GM12878 (cell line): Measurements from ENCODE around the gene TSTD2.

ENCODE experiments used
- CREB1 ChIP-seq: IDR thresholded peaks from 2 replicates; pipeline ENCODE4 v1.6.1; 2012; ENCODE audit warnings: low read depth, mild to moderate bottlenecking, inconsistent platforms
- EP300 ChIP-seq, 2 experiments: fragments of 150-350 bp in 1 of 2; IDR thresholded peaks; 2 replicates each; pipeline ENCODE4 v1.6.1; 2011 to 2012; ENCODE audit warnings: low read depth in 2 of 2, low read length in 2 of 2, borderline replicate concordance in 1 of 2, improper control_type of control experiment in 1 of 2, inconsistent platforms in 1 of 2; ENCODE audit not compliant: control insufficient read depth in 1 of 2
- NRF1 ChIP-seq: conservative IDR thresholded peaks from 2 replicates; pipeline ENCODE4 v1.6.1; 2011; ENCODE audit warnings: mild to moderate bottlenecking, low read depth, low read length, improper control_type of control experiment
- RAD21 ChIP-seq: IDR thresholded peaks from 2 replicates; pipeline ENCODE4 v1.6.1; 2011; ENCODE audit warnings: mild to moderate bottlenecking, low read depth, low read length, moderate library complexity; ENCODE audit not compliant: insufficient read depth
- TF ChIP-seq, protein P1 (sequence below): fragments of 450-650 bp; IDR thresholded peaks from 2 replicates; pipeline ENCODE4 v1.6.1; 2017; ENCODE audit warnings: low read depth, mild to moderate bottlenecking, moderate library complexity
- TF ChIP-seq, protein P2 (sequence below), 3 experiments: IDR thresholded peaks in 2 of 3; conservative IDR thresholded peaks in 1 of 3; 2 replicates each; pipeline ENCODE4 v1.5.1; 2011; ENCODE audit warnings: low read depth in 3 of 3, low read length in 3 of 3, mild to moderate bottlenecking in 3 of 3, control low read depth in 2 of 3, moderate library complexity in 2 of 3, inconsistent platforms in 1 of 3, mixed read lengths in 1 of 3; ENCODE audit not compliant: control insufficient read depth in 2 of 3, insufficient read depth in 1 of 3; ENCODE audit errors: extremely low read depth in 1 of 3

DNA sequence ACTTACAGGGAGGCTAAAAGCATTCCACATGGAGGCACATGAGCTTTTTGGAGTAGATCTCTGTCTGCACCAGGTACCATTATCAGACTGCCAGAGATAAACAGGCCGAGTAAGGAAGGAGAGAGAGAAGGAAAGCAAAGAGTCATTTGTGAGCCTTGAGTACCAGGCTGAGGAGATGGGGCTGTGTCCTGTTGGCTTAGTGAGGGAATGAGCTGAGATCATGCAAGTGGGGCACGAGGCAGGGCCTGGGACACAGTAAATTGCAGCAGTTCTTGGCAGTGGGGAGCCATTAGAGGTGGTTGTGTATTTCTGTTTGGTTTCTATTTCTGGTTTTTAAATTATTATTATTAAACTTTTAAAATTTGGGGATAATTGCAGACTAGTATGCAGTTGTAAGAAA is 53.3 kb downstream of the TSTD2 start:
- TF ChIP-seq CREB1, result no peak
- no peak for TF ChIP-seq NRF1
- TF ChIP-seq, protein P1, sequence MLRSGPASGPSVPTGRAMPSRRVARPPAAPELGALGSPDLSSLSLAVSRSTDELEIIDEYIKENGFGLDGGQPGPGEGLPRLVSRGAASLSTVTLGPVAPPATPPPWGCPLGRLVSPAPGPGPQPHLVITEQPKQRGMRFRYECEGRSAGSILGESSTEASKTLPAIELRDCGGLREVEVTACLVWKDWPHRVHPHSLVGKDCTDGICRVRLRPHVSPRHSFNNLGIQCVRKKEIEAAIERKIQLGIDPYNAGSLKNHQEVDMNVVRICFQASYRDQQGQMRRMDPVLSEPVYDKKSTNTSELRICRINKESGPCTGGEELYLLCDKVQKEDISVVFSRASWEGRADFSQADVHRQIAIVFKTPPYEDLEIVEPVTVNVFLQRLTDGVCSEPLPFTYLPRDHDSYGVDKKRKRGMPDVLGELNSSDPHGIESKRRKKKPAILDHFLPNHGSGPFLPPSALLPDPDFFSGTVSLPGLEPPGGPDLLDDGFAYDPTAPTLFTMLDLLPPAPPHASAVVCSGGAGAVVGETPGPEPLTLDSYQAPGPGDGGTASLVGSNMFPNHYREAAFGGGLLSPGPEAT, result no peak
- TF ChIP-seq RAD21, result no peak
- TF ChIP-seq, protein P2, sequence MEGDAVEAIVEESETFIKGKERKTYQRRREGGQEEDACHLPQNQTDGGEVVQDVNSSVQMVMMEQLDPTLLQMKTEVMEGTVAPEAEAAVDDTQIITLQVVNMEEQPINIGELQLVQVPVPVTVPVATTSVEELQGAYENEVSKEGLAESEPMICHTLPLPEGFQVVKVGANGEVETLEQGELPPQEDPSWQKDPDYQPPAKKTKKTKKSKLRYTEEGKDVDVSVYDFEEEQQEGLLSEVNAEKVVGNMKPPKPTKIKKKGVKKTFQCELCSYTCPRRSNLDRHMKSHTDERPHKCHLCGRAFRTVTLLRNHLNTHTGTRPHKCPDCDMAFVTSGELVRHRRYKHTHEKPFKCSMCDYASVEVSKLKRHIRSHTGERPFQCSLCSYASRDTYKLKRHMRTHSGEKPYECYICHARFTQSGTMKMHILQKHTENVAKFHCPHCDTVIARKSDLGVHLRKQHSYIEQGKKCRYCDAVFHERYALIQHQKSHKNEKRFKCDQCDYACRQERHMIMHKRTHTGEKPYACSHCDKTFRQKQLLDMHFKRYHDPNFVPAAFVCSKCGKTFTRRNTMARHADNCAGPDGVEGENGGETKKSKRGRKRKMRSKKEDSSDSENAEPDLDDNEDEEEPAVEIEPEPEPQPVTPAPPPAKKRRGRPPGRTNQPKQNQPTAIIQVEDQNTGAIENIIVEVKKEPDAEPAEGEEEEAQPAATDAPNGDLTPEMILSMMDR (IDR thresholded peaks at IDR 0.05 in 2 of 3, conservative IDR thresholded peaks at IDR 0.05 in 1 of 3; ENCODE audit: control insufficient read depth in 2 of 3, extremely low read depth in 1 of 3, insufficient read depth in 1 of 3, low read depth in 3 of 3, low read length in 3 of 3), result no peak
- no peak for TF ChIP-seq EP300 (IDR thresholded peaks at IDR 0.05; ENCODE audit: borderline replicate concordance in 1 of 2, control insufficient read depth in 1 of 2, low read depth in 2 of 2, low read length in 2 of 2)
